Measurements from ENCODE around the gene ALCAM. TPM values are rescaled to one million over a fixed set of nuclear protein-coding genes. Genes with fewer than 3 reads are reported as not detected.

Gene ALCAM
- total RNA-seq, 1 donor from 2014 or later = 15.2 TPM

- intact Hi-C loops (cut with DNase I) = no loop called here
- Histone ChIP-seq H3K4me3 (no peak overlapping the region), H3K27me3 (no peaks in the 10 kb centered on the region), H3K4me1 (no peaks in the 10 kb centered on the region), H3K36me3 (no peaks in the 10 kb centered on the region), H3K9me3 (no peaks in the 10 kb centered on the region), H3K27ac (no peak overlapping the region)
- TF ChIP-seq POLR2A (IDR thresholded peaks at IDR 0.05) (no peak), POLR2AphosphoS5 (IDR thresholded peaks at IDR 0.05; ENCODE audit: insufficient read depth in 1 of 2, low read depth in 1 of 2) (no peak)
- TF ChIP-seq, protein P1, sequence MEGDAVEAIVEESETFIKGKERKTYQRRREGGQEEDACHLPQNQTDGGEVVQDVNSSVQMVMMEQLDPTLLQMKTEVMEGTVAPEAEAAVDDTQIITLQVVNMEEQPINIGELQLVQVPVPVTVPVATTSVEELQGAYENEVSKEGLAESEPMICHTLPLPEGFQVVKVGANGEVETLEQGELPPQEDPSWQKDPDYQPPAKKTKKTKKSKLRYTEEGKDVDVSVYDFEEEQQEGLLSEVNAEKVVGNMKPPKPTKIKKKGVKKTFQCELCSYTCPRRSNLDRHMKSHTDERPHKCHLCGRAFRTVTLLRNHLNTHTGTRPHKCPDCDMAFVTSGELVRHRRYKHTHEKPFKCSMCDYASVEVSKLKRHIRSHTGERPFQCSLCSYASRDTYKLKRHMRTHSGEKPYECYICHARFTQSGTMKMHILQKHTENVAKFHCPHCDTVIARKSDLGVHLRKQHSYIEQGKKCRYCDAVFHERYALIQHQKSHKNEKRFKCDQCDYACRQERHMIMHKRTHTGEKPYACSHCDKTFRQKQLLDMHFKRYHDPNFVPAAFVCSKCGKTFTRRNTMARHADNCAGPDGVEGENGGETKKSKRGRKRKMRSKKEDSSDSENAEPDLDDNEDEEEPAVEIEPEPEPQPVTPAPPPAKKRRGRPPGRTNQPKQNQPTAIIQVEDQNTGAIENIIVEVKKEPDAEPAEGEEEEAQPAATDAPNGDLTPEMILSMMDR (IDR thresholded peaks at IDR 0.05) = no peak
- DNase-seq (ENCODE audit: extremely low spot score in 2 of 2) = no peak
Measured at GRCh38 chr3:105584003-105584790, 217.5 kb downstream of the ALCAM start.

DNA sequence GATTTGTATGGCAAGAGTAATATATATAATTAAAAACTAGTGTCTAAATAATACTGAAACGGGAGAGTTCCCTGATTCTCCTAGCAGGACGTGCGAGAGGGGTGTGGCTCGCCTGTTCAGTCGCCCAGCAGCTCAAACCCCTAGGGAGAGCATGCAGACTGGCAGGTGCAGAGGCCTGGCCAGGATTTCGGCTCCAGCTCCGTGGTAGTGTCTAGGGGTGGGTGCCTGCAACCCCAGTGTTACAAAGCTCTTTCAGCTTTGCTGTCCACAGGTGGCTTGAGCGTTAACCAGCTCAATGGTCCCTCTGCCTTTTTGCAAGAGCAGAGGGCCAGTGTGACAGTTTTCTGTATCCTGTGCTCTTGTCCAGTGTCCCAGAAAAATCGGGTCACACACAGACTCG, 226.6 kb downstream of the ALCAM start:
- no peaks in the 10 kb centered on the region for H3K27me3 ChIP-seq
- no peak for DNase-seq (ENCODE audit: extremely low spot score in 2 of 2)
- no peaks in the 10 kb centered on the region for H3K36me3 ChIP-seq
- H3K27ac ChIP-seq = no peak overlapping the region
- H3K9me3 ChIP-seq = no peaks in the 10 kb centered on the region
- TF ChIP-seq, protein P1 (IDR thresholded peaks at IDR 0.05) = no peak
- TF ChIP-seq POLR2AphosphoS5 (IDR thresholded peaks at IDR 0.05; ENCODE audit: insufficient read depth in 1 of 2, low read depth in 1 of 2) (no peak), POLR2A (IDR thresholded peaks at IDR 0.05) (no peak)
- H3K4me3 ChIP-seq = no peak overlapping the region
- no peaks in the 10 kb centered on the region for H3K4me1 ChIP-seq
- intact Hi-C loops (cut with DNase I) = no loop called here

DNA sequence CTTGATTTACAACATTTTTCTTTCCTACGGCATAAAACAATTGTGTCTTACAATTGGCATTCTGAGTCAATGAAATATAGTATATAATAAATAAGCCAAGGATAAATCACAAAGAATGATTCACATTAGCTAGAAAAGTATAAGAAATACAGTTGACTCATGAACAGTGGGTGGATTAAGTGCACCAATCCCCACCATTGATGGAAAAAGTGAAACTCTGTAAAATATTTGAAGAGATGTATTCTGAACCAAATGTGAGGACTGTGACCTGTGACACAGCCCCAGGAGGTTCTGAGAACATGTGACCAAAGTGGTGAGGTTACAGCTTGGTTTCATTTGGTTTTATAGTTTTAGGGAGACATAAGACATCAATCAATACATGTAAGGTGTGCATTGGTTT, 227.5 kb downstream of the ALCAM start:
- Histone ChIP-seq H3K27me3 (no peaks in the 10 kb centered on the region), H3K4me3 (no peak overlapping the region), H3K4me1 (no peaks in the 10 kb centered on the region), H3K27ac (no peak overlapping the region), H3K9me3 (no peaks in the 10 kb centered on the region), H3K36me3 (no peaks in the 10 kb centered on the region)
- intact Hi-C loops (cut with DNase I) = no loop called here
- DNase-seq (ENCODE audit: extremely low spot score in 2 of 2) = no peak
- TF ChIP-seq POLR2AphosphoS5 (IDR thresholded peaks at IDR 0.05; ENCODE audit: insufficient read depth in 1 of 2, low read depth in 1 of 2) = no peak
- TF ChIP-seq, protein P1 (IDR thresholded peaks at IDR 0.05) = no peak
- TF ChIP-seq POLR2A (IDR thresholded peaks at IDR 0.05) = no peak

- Histone ChIP-seq H3K36me3 (no peaks in the 10 kb centered on the region), H3K4me3 (no peak overlapping the region), H3K27ac (no peak overlapping the region), H3K4me1 (no peaks in the 10 kb centered on the region), H3K27me3 (no peaks in the 10 kb centered on the region), H3K9me3 (no peaks in the 10 kb centered on the region)
- intact Hi-C loops (cut with DNase I) = loop anchor here (5.0 kb wide), 1 partner anchor 366 kb away; no protein-coding TSS in a partner anchor
- TF ChIP-seq POLR2AphosphoS5 (IDR thresholded peaks at IDR 0.05; ENCODE audit: insufficient read depth in 1 of 2, low read depth in 1 of 2) = no peak
- TF ChIP-seq POLR2A (IDR thresholded peaks at IDR 0.05) = no peak
- TF ChIP-seq, protein P1 (IDR thresholded peaks at IDR 0.05) = no peak
- no peak for DNase-seq (ENCODE audit: extremely low spot score in 2 of 2)
Measured at GRCh38 chr3:105598042-105598796, 231.5 kb downstream of the ALCAM start.
